Measurements from ENCODE around the gene FAM193B. TPM values are rescaled to one million over a fixed set of nuclear protein-coding genes. Genes with fewer than 3 reads are reported as not detected.
A peak's percentile ranks its signal among the peaks of the same experiment; 100 is the strongest.
"Not testable (repeated sequence)": the region's sequence is repeated elsewhere in the genome, so short reads cannot be mapped to it uniquely, and the experiment has no call there.

FAM193B gene
- total RNA-seq, 2 experiments from 2014 or later: 70.7 to 75.4 TPM

- DNase-seq: no peak
- intact Hi-C loops (cut with micrococcal nuclease): no loop called here
- ChIA-PET POLR2A (no interaction called here), CTCF (interaction anchor here (0.7 to 1.6 kb wide), 2 partner anchors 13 to 145 kb away, joined by 4 to 8 read pairs; no protein-coding TSS in a partner anchor)
- Mint-ChIP-seq H3K27me3 (no peaks in the 10 kb centered on the region), H3K4me3 (no peak overlapping the region), H3K27ac (no peak overlapping the region), H3K4me1 (ENCODE audit: low read depth) (peaks cover 26% of the 10 kb centered on the region), H3K36me3 (peaks cover 8% of the 10 kb centered on the region), H3K9me3 (no peaks in the 10 kb centered on the region)
These were observed 6.6 kb downstream of the FAM193B start for GRCh38 chr5:177547736-177548135.

GRCh38 chr5:177546258-177546741 is 8.1 kb downstream of the FAM193B start:
- ChIA-PET CTCF (interaction anchor here (0.9 to 1.2 kb wide), 2 partner anchors 8 to 45 kb away, joined by 3 to 4 read pairs; no protein-coding TSS in a partner anchor), POLR2A (no interaction called here)
- Mint-ChIP-seq H3K27ac (peak overlapping the region; percentile 25), H3K27me3 (no peaks in the 10 kb centered on the region), H3K9me3 (no peaks in the 10 kb centered on the region), H3K4me3 (no peak overlapping the region), H3K36me3 (peaks cover 3% of the 10 kb centered on the region), H3K4me1 (ENCODE audit: low read depth) (peaks cover 17% of the 10 kb centered on the region)
- DNase-seq: no peak
- intact Hi-C loops (cut with micrococcal nuclease): no loop called here

- H3K4me1 Mint-ChIP-seq (ENCODE audit: low read depth): peaks cover 20% of the 10 kb centered on the region
- ChIA-PET CTCF (interaction anchor here (0.9 to 1.2 kb wide), 2 partner anchors 8 to 45 kb away, joined by 3 to 4 read pairs; no protein-coding TSS in a partner anchor), POLR2A (no interaction called here)
- no peaks in the 10 kb centered on the region for H3K27me3 Mint-ChIP-seq
- peak overlapping the region; percentile 25 for H3K27ac Mint-ChIP-seq
- H3K36me3 Mint-ChIP-seq: peaks cover 3% of the 10 kb centered on the region
- H3K9me3 Mint-ChIP-seq: no peaks in the 10 kb centered on the region
- H3K4me3 Mint-ChIP-seq: no peak overlapping the region
- no peak for DNase-seq
- intact Hi-C loops (cut with micrococcal nuclease): no loop called here
These were observed 8.7 kb downstream of the FAM193B start for GRCh38 chr5:177545487-177546257.

- no peak overlapping the region for H3K4me3 Mint-ChIP-seq
- DNase-seq: no peak
- H3K9me3 Mint-ChIP-seq: no peaks in the 10 kb centered on the region
- intact Hi-C loops (cut with micrococcal nuclease): no loop called here
- peaks cover 4% of the 10 kb centered on the region for H3K36me3 Mint-ChIP-seq
- no peaks in the 10 kb centered on the region for H3K27me3 Mint-ChIP-seq
- ChIA-PET CTCF (interaction anchor here (0.7 kb wide), 1 partner anchor 42 kb away, joined by 3 read pairs; no protein-coding TSS in a partner anchor), POLR2A (no interaction called here)
- H3K27ac Mint-ChIP-seq: no peak overlapping the region
- peaks cover 17% of the 10 kb centered on the region for H3K4me1 Mint-ChIP-seq (ENCODE audit: low read depth)
These were observed 11.4 kb downstream of the FAM193B start for GRCh38 chr5:177542816-177543465.

- H3K36me3 Mint-ChIP-seq: peaks cover 12% of the 10 kb centered on the region
- CTCF ChIA-PET: interaction anchor here (1.5 kb wide), 1 partner anchor 21 kb away, joined by 3 read pairs; no protein-coding TSS in a partner anchor
- no peaks in the 10 kb centered on the region for H3K27me3 Mint-ChIP-seq
- peaks cover 7% of the 10 kb centered on the region for H3K4me1 Mint-ChIP-seq (ENCODE audit: low read depth)
- intact Hi-C loops (cut with micrococcal nuclease): no loop called here
- no peak overlapping the region for H3K4me3 Mint-ChIP-seq
- DNase-seq: no peak
- no peak overlapping the region for H3K27ac Mint-ChIP-seq
- H3K9me3 Mint-ChIP-seq: no peaks in the 10 kb centered on the region
- POLR2A ChIA-PET: no interaction called here
These were observed 13.9 kb downstream of the FAM193B start for GRCh38 chr5:177540438-177540837.

- CTCF ChIA-PET: interaction anchor here (1.5 kb wide), 1 partner anchor 22 kb away, joined by 3 read pairs; no protein-coding TSS in a partner anchor
- intact Hi-C loops (cut with micrococcal nuclease): no loop called here
- POLR2A ChIA-PET: no interaction called here
- peaks cover 4% of the 10 kb centered on the region for H3K4me1 Mint-ChIP-seq (ENCODE audit: low read depth)
- no peaks in the 10 kb centered on the region for H3K27me3 Mint-ChIP-seq
- H3K4me3 Mint-ChIP-seq: no peak overlapping the region
- H3K9me3 Mint-ChIP-seq: no peaks in the 10 kb centered on the region
- no peak for DNase-seq
- no peak overlapping the region for H3K27ac Mint-ChIP-seq
- H3K36me3 Mint-ChIP-seq: peaks cover 13% of the 10 kb centered on the region
These were observed 15.0 kb downstream of the FAM193B start for GRCh38 chr5:177539411-177539810.

GRCh38 chr5:177538876-177539275 is 15.5 kb downstream of the FAM193B start:
- no peak for DNase-seq
- H3K4me1 Mint-ChIP-seq (ENCODE audit: low read depth): peaks cover 4% of the 10 kb centered on the region
- intact Hi-C loops (cut with micrococcal nuclease): no loop called here
- no peaks in the 10 kb centered on the region for H3K27me3 Mint-ChIP-seq
- no peak overlapping the region for H3K4me3 Mint-ChIP-seq
- POLR2A ChIA-PET: no interaction called here
- H3K9me3 Mint-ChIP-seq: no peaks in the 10 kb centered on the region
- no peak overlapping the region for H3K27ac Mint-ChIP-seq
- CTCF ChIA-PET: no interaction called here
- peaks cover 14% of the 10 kb centered on the region for H3K36me3 Mint-ChIP-seq

GRCh38 chr5:177537389-177538361 is 16.7 kb downstream of the FAM193B start:
- POLR2A ChIA-PET: no interaction called here
- no peak overlapping the region for H3K4me3 Mint-ChIP-seq
- intact Hi-C loops (cut with micrococcal nuclease): no loop called here
- no peaks in the 10 kb centered on the region for H3K9me3 Mint-ChIP-seq
- peaks cover 16% of the 10 kb centered on the region for H3K36me3 Mint-ChIP-seq
- H3K27ac Mint-ChIP-seq: no peak overlapping the region
- peaks cover 4% of the 10 kb centered on the region for H3K4me1 Mint-ChIP-seq (ENCODE audit: low read depth)
- DNase-seq: no peak
- CTCF ChIA-PET: interaction anchor here (0.8 to 1.1 kb wide), 3 partner anchors 8 to 37 kb away, joined by 3 to 5 read pairs (median 3); no protein-coding TSS in a partner anchor
- H3K27me3 Mint-ChIP-seq: no peaks in the 10 kb centered on the region

- CTCF ChIA-PET: interaction anchor here (1.2 kb wide), 1 partner anchor 35 kb away, joined by 3 read pairs; no protein-coding TSS in a partner anchor
- intact Hi-C loops (cut with micrococcal nuclease): no loop called here
- POLR2A ChIA-PET: no interaction called here
- H3K27ac Mint-ChIP-seq: no peak overlapping the region
- H3K36me3 Mint-ChIP-seq: peaks cover 20% of the 10 kb centered on the region
- H3K27me3 Mint-ChIP-seq: no peaks in the 10 kb centered on the region
- peaks cover 4% of the 10 kb centered on the region for H3K4me1 Mint-ChIP-seq (ENCODE audit: low read depth)
- H3K4me3 Mint-ChIP-seq: no peak overlapping the region
- H3K9me3 Mint-ChIP-seq: no peaks in the 10 kb centered on the region
- no peak for DNase-seq
These were observed 18.0 kb downstream of the FAM193B start for GRCh38 chr5:177536386-177536785.

GRCh38 chr5:177535125-177535524 is 19.2 kb downstream of the FAM193B start:
- ChIA-PET POLR2A (no interaction called here), CTCF (no interaction called here)
- Mint-ChIP-seq H3K27ac (no peak overlapping the region), H3K36me3 (peaks cover 25% of the 10 kb centered on the region), H3K4me1 (ENCODE audit: low read depth) (no peaks in the 10 kb centered on the region), H3K9me3 (no peaks in the 10 kb centered on the region), H3K4me3 (no peak overlapping the region), H3K27me3 (no peaks in the 10 kb centered on the region)
- intact Hi-C loops (cut with micrococcal nuclease): no loop called here
- no peak for DNase-seq

GRCh38 chr5:177534433-177534832 is 19.9 kb downstream of the FAM193B start:
- H3K27ac Mint-ChIP-seq; H3K4me1 Mint-ChIP-seq (ENCODE audit: low read depth); H3K9me3 Mint-ChIP-seq; intact Hi-C loops (cut with micrococcal nuclease); H3K4me3 Mint-ChIP-seq; CTCF ChIA-PET; DNase-seq; H3K27me3 Mint-ChIP-seq: not testable (repeated sequence)
- POLR2A ChIA-PET: interaction anchor here (0.7 kb wide), 1 partner anchor 56 kb away, joined by 3 read pairs; no protein-coding TSS in a partner anchor
- peaks cover 25% of the 10 kb centered on the region for H3K36me3 Mint-ChIP-seq

Data from activated CD4-positive, alpha-beta memory T cell treated with anti-CD3 and anti-CD28 coated beads for 36 hours (primary cell).